Measurements from ENCODE around the gene DDX54. TPM values are rescaled to one million over a fixed set of nuclear protein-coding genes. Genes with fewer than 3 reads are reported as not detected.

The DDX54 gene
- total RNA-seq, 1 donor from 2014 or later, result 112 TPM

GRCh38 chr12:113115455-113116126 lies 69.7 kb downstream of the DDX54 start:
- H3K4me3 ChIP-seq (ENCODE audit: low read depth, low read length), result no peak overlapping the region
- TF ChIP-seq CTCF (conservative IDR thresholded peaks at IDR 0.05; ENCODE audit: low read depth, low read length), result no peak
- DNase-seq (ENCODE audit: low read depth), result no peak

- no peak for DNase-seq (ENCODE audit: low read depth)
- TF ChIP-seq CTCF (conservative IDR thresholded peaks at IDR 0.05; ENCODE audit: low read depth, low read length), result no peak
- no peak overlapping the region for H3K4me3 ChIP-seq (ENCODE audit: low read depth, low read length)
These were observed 70.7 kb downstream of the DDX54 start for GRCh38 chr12:113114447-113115178.

- DNase-seq (ENCODE audit: low read depth), result no peak
- no peak overlapping the region for H3K4me3 ChIP-seq (ENCODE audit: low read depth, low read length)
- TF ChIP-seq CTCF (conservative IDR thresholded peaks at IDR 0.05; ENCODE audit: low read depth, low read length), result no peak
These were observed 71.9 kb downstream of the DDX54 start for GRCh38 chr12:113113397-113113796.

- no peak for DNase-seq (ENCODE audit: low read depth)
- TF ChIP-seq CTCF (conservative IDR thresholded peaks at IDR 0.05; ENCODE audit: low read depth, low read length), result no peak
- no peak overlapping the region for H3K4me3 ChIP-seq (ENCODE audit: low read depth, low read length)
These were observed 73.0 kb downstream of the DDX54 start for GRCh38 chr12:113112043-113112899.

GRCh38 chr12:113111247-113111646 lies 74.0 kb downstream of the DDX54 start:
- TF ChIP-seq CTCF (conservative IDR thresholded peaks at IDR 0.05; ENCODE audit: low read depth, low read length), result no peak
- no peak for DNase-seq (ENCODE audit: low read depth)
- no peak overlapping the region for H3K4me3 ChIP-seq (ENCODE audit: low read depth, low read length)

- DNase-seq (ENCODE audit: low read depth), result no peak
- H3K4me3 ChIP-seq (ENCODE audit: low read depth, low read length), result no peak overlapping the region
- TF ChIP-seq CTCF (conservative IDR thresholded peaks at IDR 0.05; ENCODE audit: low read depth, low read length), result no peak
These were observed 75.2 kb downstream of the DDX54 start for GRCh38 chr12:113109872-113110599.
